Measurements from ENCODE around the gene MYO3B.

- TF ChIP-seq CTCF (IDR thresholded peaks at IDR 0.05) (no peak), EZH2 (IDR thresholded peaks at IDR 0.05; ENCODE audit: borderline replicate concordance, insufficient read depth, low read depth, low read length, poor library complexity, severe bottlenecking) (no peak)
These were observed 22.8 kb upstream of the MYO3B start for GRCh38 chr2:170155022-170155722.

Measured in B cell (primary cell).